Measurements from ENCODE around the gene RPS27A. TPM values are rescaled to one million over a fixed set of nuclear protein-coding genes. Genes with fewer than 3 reads are reported as not detected.
"Not testable (repeated sequence)": the region's sequence is repeated elsewhere in the genome, so short reads cannot be mapped to it uniquely, and the experiment has no call there.

Gene RPS27A
- total RNA-seq, 3 donors from 2014 or later: 1,531 to 3,365 (median 3,229) TPM

- intact Hi-C loops (cut with DNase I; ENCODE audit: low total_unique reads): loop anchor here (10.0 kb wide), 1 partner anchor 189 kb away; the partner anchor contains the start of gene CCDC88A
- Histone ChIP-seq H3K27ac (peak overlapping the region in 1 of 2 donors; percentile 10), H3K4me1 (no peaks in the 10 kb centered on the region), H3K36me3 (no peaks in the 10 kb centered on the region), H3K27me3 (no peaks in the 10 kb centered on the region), H3K4me3 (no peak overlapping the region), H3K9me3 (no peaks in the 10 kb centered on the region)
- no peak for DNase-seq (ENCODE audit: low spot score in 2 of 2)
- no peak for TF ChIP-seq CTCF (IDR thresholded peaks at IDR 0.05)
- no peak for TF ChIP-seq POLR2A (IDR thresholded peaks at IDR 0.05)
- no peak for TF ChIP-seq POLR2AphosphoS5 (IDR thresholded peaks at IDR 0.05)
Observed at GRCh38 chr2:55225481-55226020, 6.9 kb upstream of the RPS27A start.

- not testable (repeated sequence) for DNase-seq (ENCODE audit: low spot score in 2 of 2); H3K4me1 ChIP-seq; H3K27me3 ChIP-seq; H3K4me3 ChIP-seq; H3K36me3 ChIP-seq; H3K9me3 ChIP-seq; H3K27ac ChIP-seq
- intact Hi-C loops (cut with DNase I; ENCODE audit: low total_unique reads): loop anchor here (10.0 kb wide), 1 partner anchor 187 kb away; the partner anchor contains the start of gene CCDC88A
Observed at GRCh38 chr2:55227437-55228225, 4.9 kb upstream of the RPS27A start.

GRCh38 chr2:55228226-55228563 lies 4.3 kb upstream of the RPS27A start:
- H3K9me3 ChIP-seq: no peaks in the 10 kb centered on the region
- H3K27me3 ChIP-seq: no peaks in the 10 kb centered on the region
- intact Hi-C loops (cut with DNase I; ENCODE audit: low total_unique reads): loop anchor here (10.0 kb wide), 1 partner anchor 187 kb away; the partner anchor contains the start of gene CCDC88A
- no peaks in the 10 kb centered on the region for H3K36me3 ChIP-seq
- H3K4me1 ChIP-seq: no peaks in the 10 kb centered on the region
- peak overlapping the region in 1 of 2 donors; percentile 17 for H3K27ac ChIP-seq
- no peak overlapping the region for H3K4me3 ChIP-seq
- TF ChIP-seq POLR2AphosphoS5 (IDR thresholded peaks at IDR 0.05) (no peak), CTCF (IDR thresholded peaks at IDR 0.05) (no peak), POLR2A (IDR thresholded peaks at IDR 0.05) (no peak)
- DNase-seq (ENCODE audit: low spot score in 2 of 2): no peak

- no peaks in the 10 kb centered on the region for H3K9me3 ChIP-seq
- H3K27ac ChIP-seq: no peak overlapping the region
- H3K4me1 ChIP-seq: peaks cover 0 to 8% of the 10 kb centered on the region in 2 donors
- H3K4me3 ChIP-seq: no peak overlapping the region
- intact Hi-C loops (cut with DNase I; ENCODE audit: low total_unique reads): loop anchor here (10.0 kb wide), 1 partner anchor 186 kb away; the partner anchor contains the start of gene CCDC88A
- TF ChIP-seq POLR2A (IDR thresholded peaks at IDR 0.05) (no peak), POLR2AphosphoS5 (IDR thresholded peaks at IDR 0.05) (no peak), CTCF (IDR thresholded peaks at IDR 0.05) (no peak)
- H3K36me3 ChIP-seq: no peaks in the 10 kb centered on the region
- H3K27me3 ChIP-seq: no peaks in the 10 kb centered on the region
- DNase-seq (ENCODE audit: low spot score in 2 of 2): no peak
Observed at GRCh38 chr2:55229221-55229620, 3.3 kb upstream of the RPS27A start.

GRCh38 chr2:55230551-55230950 lies 1.9 kb upstream of the RPS27A start:
- Histone ChIP-seq H3K4me3 (no peak overlapping the region), H3K9me3 (no peaks in the 10 kb centered on the region), H3K27me3 (no peaks in the 10 kb centered on the region), H3K36me3 (no peaks in the 10 kb centered on the region), H3K27ac (no peak overlapping the region), H3K4me1 (peaks cover 0 to 10% of the 10 kb centered on the region in 2 donors)
- DNase-seq (ENCODE audit: low spot score in 2 of 2): no peak
- no peak for TF ChIP-seq CTCF (IDR thresholded peaks at IDR 0.05)
- intact Hi-C loops (cut with DNase I; ENCODE audit: low total_unique reads): no loop called here
